ENCODE measurements around the gene C1QC. TPM values are rescaled to one million over a fixed set of nuclear protein-coding genes. Genes with fewer than 3 reads are reported as not detected.

C1QC gene
- total and polyA plus RNA-seq, 2 of the 8 experiments (the other 6 are each of a cell fraction or from before 2014, with no cell fraction given), result not detected

GRCh38 chr1:22645931-22646330 lies 2.5 kb downstream of the C1QC start:
- no peak overlapping the region for H3K9ac ChIP-seq (replicated peaks in 1 of 4; ENCODE audit: extremely low read depth in 1 of 4, low read depth in 3 of 4, low read length in 3 of 4)
- no peaks in the 10 kb centered on the region for H3K36me3 ChIP-seq (ENCODE audit: control insufficient read depth in 2 of 4, insufficient read depth in 4 of 4, low read length in 3 of 4)
- no peak overlapping the region for H2BK12ac ChIP-seq (ENCODE audit: low read depth, low read length)
- H2BK5ac ChIP-seq (ENCODE audit: low read depth, low read length), result no peak overlapping the region
- no peak overlapping the region for H2BK15ac ChIP-seq (ENCODE audit: low read length)
- no peak overlapping the region for H2BK20ac ChIP-seq (ENCODE audit: low read length)
- H3K4me1 ChIP-seq (replicated peaks in 1 of 4; ENCODE audit: control insufficient read depth in 3 of 4, insufficient read depth in 4 of 4, low read length in 3 of 4), result no peaks in the 10 kb centered on the region
- H2AK5ac ChIP-seq (ENCODE audit: low read depth, low read length), result no peak overlapping the region
- H3K79me2 ChIP-seq (ENCODE audit: control insufficient read depth in 1 of 2, insufficient read depth in 2 of 2, low read length in 2 of 2), result no peaks in the 10 kb centered on the region
- FAIRE-seq (no peak), DNase-seq (ENCODE audit: low read depth in 1 of 2, low spot score in 2 of 2) (no peak)
- no peak overlapping the region for H3K18ac ChIP-seq (ENCODE audit: extremely low read depth, low read length)
- no peak overlapping the region for H3K14ac ChIP-seq (ENCODE audit: insufficient read length)
- no peak overlapping the region for H4K8ac ChIP-seq (ENCODE audit: extremely low read depth, insufficient read depth, low read length)
- no peak overlapping the region for H3K56ac ChIP-seq (replicated peaks; ENCODE audit: insufficient read length, low read depth, low read length)
- H3K4ac ChIP-seq (replicated peaks; ENCODE audit: insufficient read length, low read depth, low read length), result no peak overlapping the region
- TF ChIP-seq POLR2AphosphoS5 (IDR thresholded peaks at IDR 0.05; ENCODE audit: low read depth, low read length) (peak; percentile 30; the same call in 1 of the 2 replicates), ATF3 (IDR thresholded peaks at IDR 0.05; ENCODE audit: insufficient read depth, low read depth, low read length) (no peak), TAF1 (IDR thresholded peaks at IDR 0.05; ENCODE audit: low read depth, low read length) (no peak), RFX5 (IDR thresholded peaks at IDR 0.05; ENCODE audit: borderline replicate concordance, low read depth, low read length) (no peak)
- no peaks in the 10 kb centered on the region; a peak in 1 of 7 replicates for H3K27me3 ChIP-seq (replicated peaks in 1 of 4; ENCODE audit: control insufficient read depth in 3 of 4, extremely low read depth in 1 of 4, insufficient read depth in 3 of 4, low read length in 3 of 4)
- no peak overlapping the region for H2AFZ ChIP-seq (ENCODE audit: low read length)
- H3K23me2 ChIP-seq (ENCODE audit: low read depth, low read length), result no peaks in the 10 kb centered on the region; the same call in 1 of the 2 replicates
- no peaks in the 10 kb centered on the region for H3K79me1 ChIP-seq (ENCODE audit: low read depth, low read length)
- H4K91ac ChIP-seq (replicated peaks; ENCODE audit: insufficient read length, low read length), result no peak overlapping the region
- H4K20me1 ChIP-seq (replicated peaks in 1 of 2; ENCODE audit: control insufficient read depth in 1 of 2, insufficient read depth in 2 of 2, low read length in 2 of 2), result peaks cover 0 to 3% of the 10 kb centered on the region in 2 experiments
- no peak overlapping the region for H4K5ac ChIP-seq (ENCODE audit: insufficient read length, low read depth, low read length)
- ChIA-PET CTCF (ENCODE audit: partially characterized antibody) (interaction anchor here (0.7 to 1.2 kb wide), 6 partner anchors 11 to 325 kb away, joined by 3 to 6 read pairs (median 4); no protein-coding TSS in a partner anchor), POLR2A (ENCODE audit: partially characterized antibody) (no interaction called here)
- 74% methylated on average over 6 of the region's 7 CpGs; no CpG with 5 or more reads in 1 of the 2 experiments for WGBS, 2 experiments (ENCODE audit: extremely low coverage in 1 of 2, insufficient coverage in 1 of 2, insufficient read length in 1 of 2, insufficient replicate concordance in 2 of 2, low coverage in 1 of 2, low lambda C conversion rate in 2 of 2, missing lambda C conversion rate in 1 of 2)
- no peak overlapping the region for H2BK120ac ChIP-seq (replicated peaks; ENCODE audit: low read depth, low read length)
- no peak overlapping the region for H3K23ac ChIP-seq (ENCODE audit: insufficient read length)
- H3K4me3 ChIP-seq (ENCODE audit: extremely low read depth in 1 of 4, insufficient read depth in 2 of 4, low read depth in 3 of 4, low read length in 4 of 4), result no peak overlapping the region
- no peaks in the 10 kb centered on the region for H3K9me3 ChIP-seq (ENCODE audit: insufficient read depth in 2 of 2, low read depth in 1 of 2, low read length in 1 of 2)
- no peak overlapping the region for H3K4me2 ChIP-seq (ENCODE audit: insufficient read depth in 1 of 2, low read depth in 2 of 2, low read length in 2 of 2)
- H3K27ac ChIP-seq (ENCODE audit: low read depth, low read length), result no peak overlapping the region

Data from H1 (cell line).